Omental fat pad (tissue), 4 donors: ENCODE results near the gene MATCAP1. TPM values are rescaled to one million over a fixed set of nuclear protein-coding genes. Genes with fewer than 3 reads are reported as not detected.

Experiments
- ATAC-seq: fragments of 150-250 bp; one replicate; pipeline ENCODE4 v1.9.1; 2016; ENCODE audit warnings: mild to moderate bottlenecking, moderate library complexity; ENCODE audit not compliant: low FRiP score
- DNase-seq: peaks from one replicate; pipeline ENCODE4 v3.0.0-alpha.2; 2019; ENCODE audit warnings: low spot score
- total RNA-seq, 4 donors: library from RNA; depleted of rRNA; stranded (reverse); fragments of >200 nt; gene quantifications; one replicate each; pipeline ENCODE4 v1.1.0, GENCODE V29; 2016
- TF ChIP-seq, protein P1 (sequence below), 3 donors: fragments of 450-650 bp; IDR thresholded peaks; one replicate each; pipeline ENCODE4 v1.5.1; 2016 to 2017; ENCODE audit warnings: antibody characterized with exemption in 3 of 3, mild to moderate bottlenecking in 3 of 3, moderate library complexity in 2 of 3

Gene MATCAP1
- total RNA-seq, 4 donors from 2014 or later, result 12.6 to 53.4 (median 17.2) TPM

DNA sequence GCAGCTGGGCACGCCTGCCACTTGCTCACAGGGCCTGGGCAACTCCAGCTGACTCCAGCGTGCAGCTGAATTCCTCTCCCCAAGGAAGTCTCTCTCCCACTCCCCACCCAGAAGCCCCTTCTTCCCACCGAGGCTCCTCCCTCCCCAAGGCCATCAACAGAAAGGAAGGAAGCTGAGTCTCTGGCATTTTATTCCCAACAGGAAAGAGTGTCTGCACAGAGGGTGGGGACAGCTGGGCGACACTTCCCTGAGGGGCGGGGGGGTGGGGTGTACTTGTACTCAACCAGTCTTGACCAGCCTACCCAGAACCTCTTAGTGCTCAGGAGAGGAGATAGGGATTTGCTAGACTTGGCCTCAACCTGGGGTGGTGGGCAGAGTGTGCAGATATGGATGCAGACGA is 6.3 kb upstream of the MATCAP1 start, which contains the start of gene EXOC3L1:
TSS of gene EXOC3L1 (minus strand) at position 96 of the 400 bp plus-strand sequence. CDS start 460 bp downstream, outside the sequence.
- TF ChIP-seq, protein P1, sequence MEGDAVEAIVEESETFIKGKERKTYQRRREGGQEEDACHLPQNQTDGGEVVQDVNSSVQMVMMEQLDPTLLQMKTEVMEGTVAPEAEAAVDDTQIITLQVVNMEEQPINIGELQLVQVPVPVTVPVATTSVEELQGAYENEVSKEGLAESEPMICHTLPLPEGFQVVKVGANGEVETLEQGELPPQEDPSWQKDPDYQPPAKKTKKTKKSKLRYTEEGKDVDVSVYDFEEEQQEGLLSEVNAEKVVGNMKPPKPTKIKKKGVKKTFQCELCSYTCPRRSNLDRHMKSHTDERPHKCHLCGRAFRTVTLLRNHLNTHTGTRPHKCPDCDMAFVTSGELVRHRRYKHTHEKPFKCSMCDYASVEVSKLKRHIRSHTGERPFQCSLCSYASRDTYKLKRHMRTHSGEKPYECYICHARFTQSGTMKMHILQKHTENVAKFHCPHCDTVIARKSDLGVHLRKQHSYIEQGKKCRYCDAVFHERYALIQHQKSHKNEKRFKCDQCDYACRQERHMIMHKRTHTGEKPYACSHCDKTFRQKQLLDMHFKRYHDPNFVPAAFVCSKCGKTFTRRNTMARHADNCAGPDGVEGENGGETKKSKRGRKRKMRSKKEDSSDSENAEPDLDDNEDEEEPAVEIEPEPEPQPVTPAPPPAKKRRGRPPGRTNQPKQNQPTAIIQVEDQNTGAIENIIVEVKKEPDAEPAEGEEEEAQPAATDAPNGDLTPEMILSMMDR (IDR thresholded peaks at IDR 0.05), result no peak
- ATAC-seq, result no peak
- no peak for DNase-seq

DNA sequence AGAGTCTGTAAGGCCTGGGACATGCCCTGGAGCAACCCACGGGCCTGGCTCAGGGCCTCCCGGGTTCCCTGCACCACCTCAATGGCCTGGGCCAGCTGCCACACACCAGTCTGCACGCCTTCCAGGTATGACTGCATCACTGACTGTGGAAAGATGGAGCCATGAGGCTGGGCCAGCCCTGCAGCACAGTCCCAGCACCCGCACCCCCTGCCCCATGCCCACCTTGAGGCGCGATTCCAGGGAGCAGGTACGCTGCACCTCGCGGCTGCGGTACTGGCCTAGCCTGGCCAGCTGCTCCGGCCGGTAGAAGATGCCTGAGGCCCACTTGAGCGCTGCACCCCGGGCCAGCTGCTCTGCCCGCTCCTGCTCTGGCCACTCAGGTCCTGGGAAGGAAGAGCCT is 5.0 kb upstream of the MATCAP1 start:
- ATAC-seq, result no peak
- TF ChIP-seq, protein P1 (IDR thresholded peaks at IDR 0.05), result no peak
- no peak for DNase-seq

DNA sequence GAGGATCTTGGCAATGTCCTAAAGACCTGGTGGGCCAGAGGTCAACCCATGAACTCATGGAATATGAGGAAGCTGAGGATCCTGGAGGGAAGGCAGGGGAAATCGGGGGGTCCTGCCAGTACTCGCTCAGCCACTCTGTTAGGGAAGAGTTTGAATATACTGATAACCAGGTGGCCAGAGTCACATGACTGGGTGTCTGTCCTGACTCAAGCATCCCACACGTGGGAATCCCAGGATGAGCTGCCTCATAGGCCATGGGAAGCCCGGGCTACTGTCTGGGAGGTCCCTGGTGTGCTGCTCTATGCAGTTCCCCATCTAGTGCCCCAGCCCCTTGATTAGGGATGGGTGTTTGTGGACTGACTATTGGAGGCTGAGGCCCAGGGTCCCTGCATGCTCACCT is 4.6 kb upstream of the MATCAP1 start:
- no peak for ATAC-seq

DNA sequence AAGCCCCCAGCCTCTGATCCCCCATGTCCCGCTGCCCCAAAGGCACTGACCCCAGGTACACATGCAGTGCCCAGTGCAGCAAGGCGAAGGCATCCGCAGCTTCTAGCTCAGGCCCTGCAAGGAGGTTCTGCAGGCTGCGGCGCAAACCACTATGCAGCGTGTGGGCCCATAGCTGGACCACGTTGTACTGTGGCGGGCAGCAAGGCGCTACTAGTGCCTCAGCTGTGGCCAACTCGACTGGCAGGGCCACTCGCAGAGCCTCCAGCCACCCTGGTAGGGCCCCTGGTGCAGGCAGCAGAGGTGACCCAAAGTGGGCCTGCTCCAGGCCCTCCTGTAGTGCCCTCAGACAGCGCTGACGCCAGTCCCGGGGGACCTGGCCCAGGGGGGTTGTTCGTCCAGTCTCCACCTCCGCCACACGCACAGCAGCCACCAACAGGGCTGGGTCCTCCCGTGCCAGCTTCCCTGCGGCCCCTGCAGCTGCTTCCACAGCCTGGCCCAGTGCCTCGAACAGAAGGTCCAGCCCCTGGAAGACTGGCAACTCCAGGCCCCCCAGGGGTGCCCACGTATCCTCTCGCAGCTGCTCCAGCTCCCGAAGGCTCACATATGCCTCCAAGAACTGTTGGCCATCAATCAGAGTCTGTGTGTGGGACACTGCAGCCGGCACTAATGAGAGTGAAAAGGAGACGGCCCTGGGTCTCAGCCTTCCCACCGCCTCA is 3.6 kb upstream of the MATCAP1 start:
- ATAC-seq (no peak), DNase-seq (no peak)
- TF ChIP-seq, protein P1 (IDR thresholded peaks at IDR 0.05), result no peak

More for the DNA sequence above, 4.6 kb upstream of the MATCAP1 start:
- TF ChIP-seq, protein P1 (IDR thresholded peaks at IDR 0.05), result no peak
- no peak for DNase-seq

DNA sequence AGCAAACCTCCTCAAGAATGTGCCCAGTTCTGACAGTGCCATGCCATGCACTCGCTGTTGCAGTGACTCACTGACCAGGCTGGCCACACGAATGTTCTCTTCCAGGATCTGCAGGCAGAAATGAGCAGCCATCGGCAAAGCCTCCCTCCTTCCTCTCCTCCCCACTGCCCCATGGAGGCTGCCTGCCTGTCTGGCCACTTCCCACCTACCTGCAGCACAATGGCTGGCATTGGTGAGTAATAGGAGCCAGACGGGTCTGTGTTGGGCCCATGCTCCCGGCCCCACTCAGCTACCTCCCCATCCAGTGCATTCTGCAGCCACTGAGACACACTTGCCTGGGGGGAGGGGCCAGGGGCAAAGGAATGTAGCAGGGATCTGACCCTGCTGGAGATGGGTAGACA is 2.8 kb upstream of the MATCAP1 start:
- DNase-seq (no peak), ATAC-seq (no peak)
- TF ChIP-seq, protein P1 (IDR thresholded peaks at IDR 0.05), result no peak

DNA sequence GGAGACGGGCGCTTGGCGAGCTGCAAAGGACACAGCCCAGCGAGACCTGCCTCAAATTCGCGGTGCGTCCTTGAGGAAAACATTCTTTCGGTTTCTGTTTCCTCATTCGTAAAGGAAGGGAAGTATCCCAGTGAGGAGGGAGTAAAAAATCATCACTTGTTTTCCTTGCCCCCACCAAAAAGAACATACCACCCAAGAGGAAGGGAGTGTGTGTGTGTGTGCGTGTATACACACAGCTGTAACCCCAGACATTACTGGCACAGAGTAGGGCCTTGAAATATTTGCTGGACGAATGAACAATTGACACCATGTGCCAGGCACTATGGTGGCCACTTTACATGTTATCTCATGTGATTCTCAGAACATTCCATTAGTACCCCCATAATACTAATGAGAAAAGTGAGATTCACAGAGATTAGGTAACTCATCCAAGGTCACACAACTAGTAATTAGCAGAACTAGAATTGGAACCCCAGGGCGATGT is 1.9 kb upstream of the MATCAP1 start:
- no peak for ATAC-seq
- TF ChIP-seq, protein P1 (IDR thresholded peaks at IDR 0.05), result no peak

More for the DNA sequence above, 1.9 kb upstream of the MATCAP1 start:
- DNase-seq, result no peak
